Calu3 (cell line): Measurements from ENCODE around the gene HOATZ. TPM values are rescaled to one million over a fixed set of nuclear protein-coding genes. Genes with fewer than 3 reads are reported as not detected.
A peak's percentile ranks its signal among the peaks of the same experiment; 100 is the strongest.

Source experiments
- BruUV-seq: library from RNA; stranded (reverse); fragments of 400-500 nt; replicated peaks from 2 replicates; lab custom pipeline; 2021; lab: Mats Ljungman, UMichigan
- CTCF ChIA-PET: fragments of 300-600 bp; sonication (Branson Sonifier 250); formaldehyde crosslinking; loops from one replicate; lab custom pipeline; 2022; ENCODE audit warnings: antibody characterized with exemption; lab: Charles Lee
- DNase-seq: peaks from one replicate; pipeline ENCODE4 v3.0.0; 2022
- H3K27ac Mint-ChIP-seq: one replicate; pipeline ENCODE4 v1.8.0; 2022; ENCODE audit warnings: mixed read lengths; ENCODE audit not compliant: unreplicated experiment
- H3K27me3 Mint-ChIP-seq: one replicate; pipeline ENCODE4 v1.8.0; 2022; ENCODE audit warnings: mixed read lengths; ENCODE audit not compliant: unreplicated experiment
- H3K36me3 Mint-ChIP-seq: one replicate; pipeline ENCODE4 v1.8.0; 2022; ENCODE audit warnings: mild to moderate bottlenecking, moderate library complexity, mixed read lengths; ENCODE audit not compliant: insufficient read depth, unreplicated experiment
- H3K4me1 Mint-ChIP-seq: one replicate; pipeline ENCODE4 v1.8.0; 2022; ENCODE audit warnings: mild to moderate bottlenecking, low read depth, mixed read lengths; ENCODE audit not compliant: unreplicated experiment
- H3K4me3 Mint-ChIP-seq: one replicate; pipeline ENCODE4 v1.8.0; 2022; ENCODE audit warnings: mild to moderate bottlenecking, low read depth, moderate library complexity, mixed read lengths; ENCODE audit not compliant: unreplicated experiment
- H3K9me3 Mint-ChIP-seq: one replicate; pipeline ENCODE4 v1.8.0; 2022; ENCODE audit warnings: low read depth, mixed read lengths; ENCODE audit not compliant: unreplicated experiment
- intact Hi-C: fragments of 100-400 bp; cut with micrococcal nuclease; formaldehyde crosslinking; loops from one replicate; pipeline ENCODE4 v1.10.0; 2022; ENCODE audit not compliant: unreplicated experiment
- microRNA-seq: library from miRNA; unstranded; fragments of <30 nt; microRNA quantifications from one replicate; pipeline ENCODE4 v1.2.0, GENCODE V29; 2022
- total RNA-seq: library from RNA; stranded (reverse); gene quantifications from 2 replicates; pipeline ENCODE4 v1.2.3, GENCODE V29; 2022
- TF ChIP-seq, protein P1 (sequence below): fragments of 200-600 bp; IDR thresholded peaks from one replicate; pipeline ENCODE4 v1.8.0; 2022; ENCODE audit warnings: antibody characterized with exemption; ENCODE audit not compliant: unreplicated experiment

The HOATZ gene
- total RNA-seq, 1 experiment from 2014 or later = not detected

- no peak overlapping the region for H3K27ac Mint-ChIP-seq
- H3K27me3 Mint-ChIP-seq = no peaks in the 10 kb centered on the region
- CTCF ChIA-PET = interaction anchor here (0.5 to 0.9 kb wide), 3 partner anchors 179 to 191 kb away, joined by 3 to 6 read pairs (median 4); partner anchors contain the start of gene PPP2R1B
- intact Hi-C loops = loop anchor here (2.0 to 5.0 kb wide), 2 partner anchors 191 to 254 kb away; no protein-coding TSS in a partner anchor
- DNase-seq = peak; percentile 43
- no peak overlapping the region for H3K4me3 Mint-ChIP-seq
- TF ChIP-seq, protein P1, sequence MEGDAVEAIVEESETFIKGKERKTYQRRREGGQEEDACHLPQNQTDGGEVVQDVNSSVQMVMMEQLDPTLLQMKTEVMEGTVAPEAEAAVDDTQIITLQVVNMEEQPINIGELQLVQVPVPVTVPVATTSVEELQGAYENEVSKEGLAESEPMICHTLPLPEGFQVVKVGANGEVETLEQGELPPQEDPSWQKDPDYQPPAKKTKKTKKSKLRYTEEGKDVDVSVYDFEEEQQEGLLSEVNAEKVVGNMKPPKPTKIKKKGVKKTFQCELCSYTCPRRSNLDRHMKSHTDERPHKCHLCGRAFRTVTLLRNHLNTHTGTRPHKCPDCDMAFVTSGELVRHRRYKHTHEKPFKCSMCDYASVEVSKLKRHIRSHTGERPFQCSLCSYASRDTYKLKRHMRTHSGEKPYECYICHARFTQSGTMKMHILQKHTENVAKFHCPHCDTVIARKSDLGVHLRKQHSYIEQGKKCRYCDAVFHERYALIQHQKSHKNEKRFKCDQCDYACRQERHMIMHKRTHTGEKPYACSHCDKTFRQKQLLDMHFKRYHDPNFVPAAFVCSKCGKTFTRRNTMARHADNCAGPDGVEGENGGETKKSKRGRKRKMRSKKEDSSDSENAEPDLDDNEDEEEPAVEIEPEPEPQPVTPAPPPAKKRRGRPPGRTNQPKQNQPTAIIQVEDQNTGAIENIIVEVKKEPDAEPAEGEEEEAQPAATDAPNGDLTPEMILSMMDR = peak; percentile 47
- H3K4me1 Mint-ChIP-seq = peaks cover 10% of the 10 kb centered on the region
- no peaks in the 10 kb centered on the region for H3K36me3 Mint-ChIP-seq
- no peaks in the 10 kb centered on the region for H3K9me3 Mint-ChIP-seq
- BruUV-seq = no TSS peak
These were observed 71.8 kb downstream of the HOATZ start for GRCh38 chr11:111586388-111586831.

Small RNAs within 50 kb of the gene (microRNA-seq; reads per million reads assigned to microRNA genes)
- gene MIR34B = 5.6 reads per million, percentile 18 among the genes with 10 or more reads in this experiment
- gene MIR34C = 34.8 reads per million, percentile 52 among the genes with 10 or more reads in this experiment

Other genes with a start within 250 kb of the HOATZ start
- 3.4 and 3.8 TPM in 2 replicates for gene POU2AF3, start 216.2 kb upstream of the HOATZ start, total RNA-seq
- gene POU2AF1, start 135.5 kb upstream of the HOATZ start, total RNA-seq = not detected in 2 replicates
- gene BTG4, start 2.4 kb upstream of the HOATZ start, total RNA-seq = not detected in 2 replicates
- 0.32 and 0.47 TPM in 2 replicates for gene LAYN, start 25.9 kb downstream of the HOATZ start, total RNA-seq
- 10.3 and 13.9 TPM in 2 replicates for gene SIK2, start 87.7 kb downstream of the HOATZ start, total RNA-seq